ENCODE results near the gene RARRES2. TPM values are rescaled to one million over a fixed set of nuclear protein-coding genes. Genes with fewer than 3 reads are reported as not detected.

The RARRES2 gene
- total and polyA plus RNA-seq, 2 of the 13 experiments (the other 11 are each of a cell fraction or from before 2014, with no cell fraction given), result 134 to 172 TPM

DNA sequence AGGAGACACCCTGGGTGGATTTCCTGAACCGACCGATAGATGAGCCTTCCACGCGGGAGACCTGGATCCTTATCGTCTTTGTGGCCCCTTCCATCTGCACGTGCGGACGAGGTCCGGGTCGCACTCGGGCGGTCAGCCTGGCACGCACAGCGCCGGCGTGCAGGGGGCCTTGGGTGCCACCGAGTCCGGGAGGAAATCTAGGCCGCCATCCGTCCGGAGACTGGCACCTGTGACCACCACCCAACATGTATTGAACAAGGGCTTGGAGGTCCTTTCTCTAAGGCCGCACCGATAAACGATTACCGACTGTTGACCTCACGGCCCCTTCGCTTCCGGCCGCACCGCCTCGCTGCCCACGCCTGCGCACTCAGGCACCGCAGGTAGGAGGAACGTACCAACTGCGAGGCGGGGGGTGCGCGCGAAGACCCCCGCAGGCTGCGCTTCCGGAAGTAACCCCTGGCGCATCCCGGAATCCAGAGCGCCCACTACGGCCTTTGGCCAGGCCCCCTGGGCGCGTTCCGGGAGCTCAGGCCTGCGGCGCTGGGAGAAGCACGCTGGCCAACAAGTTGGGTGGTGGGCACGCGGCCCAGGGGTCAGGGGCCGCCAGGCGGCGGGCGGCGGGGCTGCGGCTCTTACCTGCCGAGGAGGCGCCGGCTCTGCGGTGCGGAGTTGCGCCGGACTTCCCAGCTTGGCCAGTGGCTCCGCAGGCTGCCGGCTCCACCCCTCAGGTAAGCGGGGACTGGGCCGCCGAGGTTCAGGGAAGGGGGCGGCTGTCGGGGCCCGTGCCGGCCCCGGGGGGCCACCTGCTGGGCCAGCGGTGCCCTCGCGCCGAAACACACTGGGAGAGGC, 18.4 kb downstream of the RARRES2 start, which contains the start of the genes ACTR3C and LRRC61 (continued):
- TF ChIP-seq, protein P1, sequence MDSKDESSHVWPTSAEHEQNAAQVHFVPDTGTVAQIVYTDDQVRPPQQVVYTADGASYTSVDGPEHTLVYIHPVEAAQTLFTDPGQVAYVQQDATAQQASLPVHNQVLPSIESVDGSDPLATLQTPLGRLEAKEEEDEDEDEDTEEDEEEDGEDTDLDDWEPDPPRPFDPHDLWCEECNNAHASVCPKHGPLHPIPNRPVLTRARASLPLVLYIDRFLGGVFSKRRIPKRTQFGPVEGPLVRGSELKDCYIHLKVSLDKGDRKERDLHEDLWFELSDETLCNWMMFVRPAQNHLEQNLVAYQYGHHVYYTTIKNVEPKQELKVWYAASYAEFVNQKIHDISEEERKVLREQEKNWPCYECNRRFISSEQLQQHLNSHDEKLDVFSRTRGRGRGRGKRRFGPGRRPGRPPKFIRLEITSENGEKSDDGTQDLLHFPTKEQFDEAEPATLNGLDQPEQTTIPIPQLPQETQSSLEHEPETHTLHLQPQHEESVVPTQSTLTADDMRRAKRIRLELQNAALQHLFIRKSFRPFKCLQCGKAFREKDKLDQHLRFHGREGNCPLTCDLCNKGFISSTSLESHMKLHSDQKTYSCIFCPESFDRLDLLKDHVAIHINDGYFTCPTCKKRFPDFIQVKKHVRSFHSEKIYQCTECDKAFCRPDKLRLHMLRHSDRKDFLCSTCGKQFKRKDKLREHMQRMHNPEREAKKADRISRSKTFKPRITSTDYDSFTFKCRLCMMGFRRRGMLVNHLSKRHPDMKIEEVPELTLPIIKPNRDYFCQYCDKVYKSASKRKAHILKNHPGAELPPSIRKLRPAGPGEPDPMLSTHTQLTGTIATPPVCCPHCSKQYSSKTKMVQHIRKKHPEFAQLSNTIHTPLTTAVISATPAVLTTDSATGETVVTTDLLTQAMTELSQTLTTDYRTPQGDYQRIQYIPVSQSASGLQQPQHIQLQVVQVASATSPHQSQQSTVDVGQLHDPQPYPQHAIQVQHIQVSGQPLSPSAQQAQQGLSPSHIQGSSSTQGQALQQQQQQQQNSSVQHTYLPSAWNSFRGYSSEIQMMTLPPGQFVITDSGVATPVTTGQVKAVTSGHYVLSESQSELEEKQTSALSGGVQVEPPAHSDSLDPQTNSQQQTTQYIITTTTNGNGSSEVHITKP (CRISPR knock-in tag; IDR thresholded peaks at IDR 0.05; ENCODE audit: low read depth), result peak; percentile 100
- TF ChIP-seq ZNF563 (CRISPR knock-in tag; IDR thresholded peaks at IDR 0.05) (peak; percentile 93), MIER2 (CRISPR knock-in tag; IDR thresholded peaks at IDR 0.05) (peak; percentile 11; the same call in 1 of the 2 replicates), BRD4 (CRISPR knock-in tag; IDR thresholded peaks at IDR 0.05) (peak; percentile 73), NPAS2 (CRISPR knock-in tag; IDR thresholded peaks at IDR 0.05; ENCODE audit: borderline replicate concordance) (no peak), EEA1 (CRISPR knock-in tag; IDR thresholded peaks at IDR 0.05; ENCODE audit: borderline replicate concordance) (peak; percentile 67; the same call in 1 of the 2 replicates), YY1 (IDR thresholded peaks at IDR 0.05; ENCODE audit: insufficient read depth, insufficient replicate concordance, low read depth, low read length) (no peak), ZNF33A (CRISPR knock-in tag; IDR thresholded peaks at IDR 0.05; ENCODE audit: borderline replicate concordance) (peak; percentile 92), TBX2 (CRISPR knock-in tag; IDR thresholded peaks at IDR 0.05; ENCODE audit: borderline replicate concordance) (peak; percentile 77), RELA (CRISPR knock-in tag; IDR thresholded peaks at IDR 0.05) (0 out of 2 replicates have a peak, but pooled peaks have one; percentile 62), ZMYM3 (CRISPR knock-in tag; IDR thresholded peaks at IDR 0.05) (no peak; the same call in 1 of the 2 replicates), ZNF431 (CRISPR knock-in tag; IDR thresholded peaks at IDR 0.05; ENCODE audit: borderline replicate concordance, low read depth) (peak; percentile 67)
- TF ChIP-seq, protein P2, sequence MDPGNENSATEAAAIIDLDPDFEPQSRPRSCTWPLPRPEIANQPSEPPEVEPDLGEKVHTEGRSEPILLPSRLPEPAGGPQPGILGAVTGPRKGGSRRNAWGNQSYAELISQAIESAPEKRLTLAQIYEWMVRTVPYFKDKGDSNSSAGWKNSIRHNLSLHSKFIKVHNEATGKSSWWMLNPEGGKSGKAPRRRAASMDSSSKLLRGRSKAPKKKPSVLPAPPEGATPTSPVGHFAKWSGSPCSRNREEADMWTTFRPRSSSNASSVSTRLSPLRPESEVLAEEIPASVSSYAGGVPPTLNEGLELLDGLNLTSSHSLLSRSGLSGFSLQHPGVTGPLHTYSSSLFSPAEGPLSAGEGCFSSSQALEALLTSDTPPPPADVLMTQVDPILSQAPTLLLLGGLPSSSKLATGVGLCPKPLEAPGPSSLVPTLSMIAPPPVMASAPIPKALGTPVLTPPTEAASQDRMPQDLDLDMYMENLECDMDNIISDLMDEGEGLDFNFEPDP (CRISPR knock-in tag; conservative IDR thresholded peaks at IDR 0.05), result no peak
- TF ChIP-seq, protein P3, sequence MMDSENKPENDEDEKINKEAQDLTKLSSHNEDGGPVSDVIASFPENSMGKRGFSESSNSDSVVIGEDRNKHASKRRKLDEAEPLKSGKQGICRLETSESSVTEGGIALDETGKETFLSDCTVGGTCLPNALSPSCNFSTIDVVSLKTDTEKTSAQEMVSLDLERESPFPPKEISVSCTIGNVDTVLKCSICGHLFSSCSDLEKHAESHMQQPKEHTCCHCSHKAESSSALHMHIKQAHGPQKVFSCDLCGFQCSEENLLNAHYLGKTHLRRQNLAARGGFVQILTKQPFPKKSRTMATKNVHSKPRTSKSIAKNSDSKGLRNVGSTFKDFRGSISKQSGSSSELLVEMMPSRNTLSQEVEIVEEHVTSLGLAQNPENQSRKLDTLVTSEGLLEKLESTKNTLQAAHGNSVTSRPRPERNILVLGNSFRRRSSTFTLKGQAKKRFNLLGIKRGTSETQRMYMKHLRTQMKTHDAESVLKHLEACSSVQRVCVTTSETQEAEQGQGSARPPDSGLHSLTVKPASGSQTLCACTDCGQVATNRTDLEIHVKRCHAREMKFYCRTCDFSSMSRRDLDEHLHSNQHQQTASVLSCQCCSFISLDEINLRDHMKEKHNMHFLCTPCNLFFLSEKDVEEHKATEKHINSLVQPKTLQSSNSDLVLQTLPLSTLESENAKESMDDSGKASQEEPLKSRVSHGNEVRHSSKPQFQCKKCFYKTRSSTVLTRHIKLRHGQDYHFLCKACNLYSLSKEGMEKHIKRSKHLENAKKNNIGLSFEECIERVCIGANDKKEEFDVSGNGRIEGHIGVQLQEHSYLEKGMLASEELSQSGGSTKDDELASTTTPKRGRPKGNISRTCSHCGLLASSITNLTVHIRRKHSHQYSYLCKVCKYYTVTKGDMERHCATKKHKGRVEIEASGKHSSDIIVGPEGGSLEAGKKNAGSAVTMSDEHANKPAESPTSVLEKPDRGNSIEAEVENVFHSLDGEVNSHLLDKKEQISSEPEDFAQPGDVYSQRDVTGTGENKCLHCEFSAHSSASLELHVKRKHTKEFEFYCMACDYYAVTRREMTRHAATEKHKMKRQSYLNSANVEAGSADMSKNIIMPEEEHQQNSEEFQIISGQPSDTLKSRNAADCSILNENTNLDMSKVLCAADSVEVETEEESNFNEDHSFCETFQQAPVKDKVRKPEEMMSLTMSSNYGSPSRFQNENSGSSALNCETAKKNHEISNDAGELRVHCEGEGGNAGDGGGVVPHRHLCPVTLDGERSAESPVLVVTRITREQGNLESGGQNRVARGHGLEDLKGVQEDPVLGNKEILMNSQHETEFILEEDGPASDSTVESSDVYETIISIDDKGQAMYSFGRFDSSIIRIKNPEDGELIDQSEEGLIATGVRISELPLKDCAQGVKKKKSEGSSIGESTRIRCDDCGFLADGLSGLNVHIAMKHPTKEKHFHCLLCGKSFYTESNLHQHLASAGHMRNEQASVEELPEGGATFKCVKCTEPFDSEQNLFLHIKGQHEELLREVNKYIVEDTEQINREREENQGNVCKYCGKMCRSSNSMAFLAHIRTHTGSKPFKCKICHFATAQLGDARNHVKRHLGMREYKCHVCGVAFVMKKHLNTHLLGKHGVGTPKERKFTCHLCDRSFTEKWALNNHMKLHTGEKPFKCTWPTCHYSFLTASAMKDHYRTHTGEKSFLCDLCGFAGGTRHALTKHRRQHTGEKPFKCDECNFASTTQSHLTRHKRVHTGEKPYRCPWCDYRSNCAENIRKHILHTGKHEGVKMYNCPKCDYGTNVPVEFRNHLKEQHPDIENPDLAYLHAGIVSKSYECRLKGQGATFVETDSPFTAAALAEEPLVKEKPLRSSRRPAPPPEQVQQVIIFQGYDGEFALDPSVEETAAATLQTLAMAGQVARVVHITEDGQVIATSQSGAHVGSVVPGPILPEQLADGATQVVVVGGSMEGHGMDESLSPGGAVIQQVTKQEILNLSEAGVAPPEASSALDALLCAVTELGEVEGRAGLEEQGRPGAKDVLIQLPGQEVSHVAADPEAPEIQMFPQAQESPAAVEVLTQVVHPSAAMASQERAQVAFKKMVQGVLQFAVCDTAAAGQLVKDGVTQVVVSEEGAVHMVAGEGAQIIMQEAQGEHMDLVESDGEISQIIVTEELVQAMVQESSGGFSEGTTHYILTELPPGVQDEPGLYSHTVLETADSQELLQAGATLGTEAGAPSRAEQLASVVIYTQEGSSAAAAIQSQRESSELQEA (CRISPR knock-in tag; IDR thresholded peaks at IDR 0.05; ENCODE audit: not compliant biosample characterization), result peak; percentile 86

Data from HepG2 (cell line).